Hepatocyte (in vitro differentiated cells): Measurements from ENCODE around the gene TEDDM1.

Source experiments
- CTCF ChIP-seq: fragments of 200-600 bp; sonication (generic); IDR thresholded peaks from 2 replicates; pipeline ENCODE4 v1.5.1; 2016; ENCODE audit warnings: antibody characterized with exemption, mild to moderate bottlenecking; ENCODE audit not compliant: poor library complexity
- EZH2 ChIP-seq: fragments of 200-600 bp; sonication (generic); IDR thresholded peaks from 2 replicates; pipeline ENCODE4 v1.6.1; 2016; ENCODE audit warnings: antibody characterized with exemption, mild to moderate bottlenecking, borderline replicate concordance
- EZH2phosphoT487 ChIP-seq: fragments of 200-600 bp; sonication (generic); IDR thresholded peaks from one replicate; pipeline ENCODE4 v1.6.1; 2018; ENCODE audit warnings: antibody characterized with exemption, mild to moderate bottlenecking, low read depth, moderate library complexity; ENCODE audit not compliant: unreplicated experiment, severe bottlenecking

DNA sequence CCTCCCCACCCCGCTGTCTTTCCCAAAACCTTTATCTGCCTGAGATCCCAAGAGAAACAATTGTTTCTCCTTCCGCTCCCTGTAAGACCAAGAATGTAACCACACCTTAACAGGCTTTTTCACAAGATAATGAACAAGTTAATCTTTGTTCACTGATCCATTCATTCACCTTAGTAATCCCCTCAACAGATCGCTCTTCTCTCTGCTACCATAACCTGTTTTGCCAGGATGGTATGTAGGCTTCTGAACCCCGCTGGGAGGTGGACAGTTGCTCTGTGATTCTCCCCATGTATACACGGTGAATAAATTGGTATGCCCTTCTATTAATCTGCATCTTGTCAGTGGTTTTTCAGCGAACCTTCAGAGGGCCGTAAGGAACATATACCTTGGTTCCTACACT lies 30.8 kb upstream of the TEDDM1 start:
- TF ChIP-seq CTCF (no peak), EZH2phosphoT487 (no peak), EZH2 (no peak)
